ENCODE results near the gene TMEM35B.

TMEM35B gene

GRCh38 chr1:35001743-35002142 is 16.6 kb upstream of the TMEM35B start:
- no peak for TF ChIP-seq TAF1 (IDR thresholded peaks at IDR 0.05; ENCODE audit: borderline replicate concordance, insufficient read depth, low read length)
- TF ChIP-seq POLR2AphosphoS5 (IDR thresholded peaks at IDR 0.05; ENCODE audit: low read depth, low read length) = no peak
- no peak for TF ChIP-seq SIN3A (IDR thresholded peaks at IDR 0.05; ENCODE audit: borderline replicate concordance, insufficient read depth, low read length)
- no peak for TF ChIP-seq REST (IDR thresholded peaks at IDR 0.05; ENCODE audit: insufficient read depth in 1 of 2, low read depth in 2 of 2, low read length in 2 of 2)
- TF ChIP-seq FOXP2 (optimal IDR thresholded peaks at IDR 0.05; ENCODE audit: borderline replicate concordance, extremely low read depth, extremely low read length, insufficient read depth) = no peak

DNA sequence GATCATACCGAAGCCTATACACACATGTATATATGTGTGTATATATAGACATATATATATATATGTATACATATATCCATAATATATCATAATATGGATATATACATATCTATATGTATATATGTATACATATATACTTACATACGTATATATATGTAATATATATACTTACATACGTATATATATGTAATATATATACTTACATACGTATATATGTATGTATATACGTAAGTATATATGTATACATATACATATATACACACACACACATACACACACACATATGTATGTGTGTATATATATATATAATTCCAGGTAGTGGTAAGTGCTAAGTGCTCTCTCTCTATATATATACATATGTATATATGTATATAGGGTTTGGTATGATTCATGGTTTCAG is 9.7 kb upstream of the TMEM35B start:
- TF ChIP-seq POLR2AphosphoS5 (IDR thresholded peaks at IDR 0.05; ENCODE audit: low read depth, low read length) = no peak
- TF ChIP-seq REST (IDR thresholded peaks at IDR 0.05; ENCODE audit: insufficient read depth in 1 of 2, low read depth in 2 of 2, low read length in 2 of 2) = no peak
- no peak for TF ChIP-seq TAF1 (IDR thresholded peaks at IDR 0.05; ENCODE audit: borderline replicate concordance, insufficient read depth, low read length)
- TF ChIP-seq FOXP2 (optimal IDR thresholded peaks at IDR 0.05; ENCODE audit: borderline replicate concordance, extremely low read depth, extremely low read length, insufficient read depth) = no peak
- TF ChIP-seq SIN3A (IDR thresholded peaks at IDR 0.05; ENCODE audit: borderline replicate concordance, insufficient read depth, low read length) = no peak

DNA sequence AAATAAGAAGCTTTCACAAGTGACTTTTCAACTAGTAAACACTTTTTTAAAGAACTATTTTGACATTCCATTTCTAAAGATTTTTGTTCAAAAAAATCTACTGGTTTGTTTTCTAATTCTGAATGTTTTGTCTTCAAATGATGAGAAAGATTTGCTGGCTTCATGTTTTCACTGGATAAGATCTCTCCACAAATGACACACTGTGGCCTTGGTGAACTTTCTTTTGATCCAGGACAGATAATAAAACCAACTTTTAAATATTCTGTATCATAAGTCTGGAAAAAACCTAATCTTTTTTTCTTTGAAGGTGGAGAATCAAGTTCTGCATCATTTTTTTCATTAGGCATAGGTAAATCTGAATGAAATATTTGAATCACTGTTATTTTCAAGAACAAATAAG is 3.4 kb upstream of the TMEM35B start:
- TF ChIP-seq TAF1 (IDR thresholded peaks at IDR 0.05; ENCODE audit: borderline replicate concordance, insufficient read depth, low read length) (no peak), POLR2AphosphoS5 (IDR thresholded peaks at IDR 0.05; ENCODE audit: low read depth, low read length) (no peak), SIN3A (IDR thresholded peaks at IDR 0.05; ENCODE audit: borderline replicate concordance, insufficient read depth, low read length) (no peak), REST (IDR thresholded peaks at IDR 0.05; ENCODE audit: insufficient read depth in 1 of 2, low read depth in 2 of 2, low read length in 2 of 2) (no peak), FOXP2 (optimal IDR thresholded peaks at IDR 0.05; ENCODE audit: borderline replicate concordance, extremely low read depth, extremely low read length, insufficient read depth) (no peak)

GRCh38 chr1:34988147-34988546 is 3.0 kb upstream of the TMEM35B start:
- TF ChIP-seq REST (IDR thresholded peaks at IDR 0.05; ENCODE audit: insufficient read depth in 1 of 2, low read depth in 2 of 2, low read length in 2 of 2) = no peak
- no peak for TF ChIP-seq FOXP2 (optimal IDR thresholded peaks at IDR 0.05; ENCODE audit: borderline replicate concordance, extremely low read depth, extremely low read length, insufficient read depth)
- TF ChIP-seq SIN3A (IDR thresholded peaks at IDR 0.05; ENCODE audit: borderline replicate concordance, insufficient read depth, low read length) = no peak
- TF ChIP-seq POLR2AphosphoS5 (IDR thresholded peaks at IDR 0.05; ENCODE audit: low read depth, low read length) = no peak
- TF ChIP-seq TAF1 (IDR thresholded peaks at IDR 0.05; ENCODE audit: borderline replicate concordance, insufficient read depth, low read length) = no peak

DNA sequence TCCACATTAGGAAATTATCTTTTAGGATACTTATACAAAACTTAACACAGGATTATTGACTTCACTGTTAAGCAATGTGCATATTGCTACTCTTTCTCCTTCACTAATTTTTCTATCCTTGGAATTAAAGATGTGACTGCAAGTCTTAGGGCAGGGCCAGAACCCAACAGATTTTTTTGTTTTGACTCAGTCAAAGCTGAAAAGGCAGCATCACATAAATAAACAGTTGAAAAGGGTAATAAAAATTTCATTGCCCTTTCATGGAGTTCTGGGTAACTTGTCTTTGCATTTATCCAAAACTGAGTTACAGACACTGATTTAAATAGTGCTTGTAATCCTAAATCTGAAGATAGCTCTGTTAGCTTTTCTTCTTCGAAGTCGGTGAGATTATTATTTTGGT is 1.9 kb upstream of the TMEM35B start:
- TF ChIP-seq SIN3A (IDR thresholded peaks at IDR 0.05; ENCODE audit: borderline replicate concordance, insufficient read depth, low read length) (no peak), REST (IDR thresholded peaks at IDR 0.05; ENCODE audit: insufficient read depth in 1 of 2, low read depth in 2 of 2, low read length in 2 of 2) (no peak), TAF1 (IDR thresholded peaks at IDR 0.05; ENCODE audit: borderline replicate concordance, insufficient read depth, low read length) (no peak), POLR2AphosphoS5 (IDR thresholded peaks at IDR 0.05; ENCODE audit: low read depth, low read length) (no peak), FOXP2 (optimal IDR thresholded peaks at IDR 0.05; ENCODE audit: borderline replicate concordance, extremely low read depth, extremely low read length, insufficient read depth) (no peak)
